Trophoblast cell (in vitro differentiated cells and primary cell): Measurements from ENCODE around the gene ARID4A.
A peak's percentile ranks its signal among the peaks of the same experiment; 100 is the strongest.

Experiments used
- DNase-seq, 2 donors: peaks; one replicate each; pipeline ENCODE4 v3.0.0-alpha.2; 2016
- H2AFZ ChIP-seq: 2 replicates; pipeline ENCODE4 v1.6.1; 2013; ENCODE audit warnings: low read length, moderate library complexity, mild to moderate bottlenecking; ENCODE audit not compliant: insufficient read depth, poor library complexity
- H2AK5ac ChIP-seq: 2 replicates; pipeline ENCODE4 v1.6.1; 2013; ENCODE audit warnings: mild to moderate bottlenecking, low read length
- H2BK120ac ChIP-seq: 2 replicates; pipeline ENCODE4 v1.6.1; 2013; ENCODE audit warnings: low read length, mild to moderate bottlenecking, moderate library complexity; ENCODE audit not compliant: insufficient read depth, poor library complexity
- H2BK12ac ChIP-seq: 2 replicates; pipeline ENCODE4 v1.6.1; 2013; ENCODE audit warnings: mild to moderate bottlenecking, low read length, moderate library complexity
- H2BK5ac ChIP-seq: 2 replicates; pipeline ENCODE4 v1.6.1; 2013; ENCODE audit warnings: low read length, low read depth, moderate library complexity, mild to moderate bottlenecking; ENCODE audit not compliant: poor library complexity
- H3K14ac ChIP-seq: 2 replicates; pipeline ENCODE4 v1.6.1; 2013; ENCODE audit warnings: mild to moderate bottlenecking, low read length
- H3K18ac ChIP-seq: 2 replicates; pipeline ENCODE4 v1.6.1; 2013; ENCODE audit warnings: mild to moderate bottlenecking, low read length
- H3K23ac ChIP-seq: 2 replicates; pipeline ENCODE4 v1.6.1; 2013; ENCODE audit warnings: low read length
- H3K27ac ChIP-seq: 2 replicates; pipeline ENCODE4 v1.5.1; 2013; ENCODE audit warnings: low read depth, mild to moderate bottlenecking, inconsistent platforms, low read length, moderate library complexity
- H3K27me3 ChIP-seq: 2 replicates; pipeline ENCODE4 v1.6.1; 2013; ENCODE audit warnings: inconsistent platforms, mild to moderate bottlenecking, low read length, moderate library complexity; ENCODE audit not compliant: insufficient read depth
- H3K36me3 ChIP-seq, 2 experiments: 1 replicate in 1 of 2; 2 replicates in 1 of 2; pipeline ENCODE4 v1.6.1; 2013; ENCODE audit warnings: low read length in 2 of 2, mild to moderate bottlenecking in 2 of 2, moderate library complexity in 1 of 2; ENCODE audit not compliant: insufficient read depth in 2 of 2, control insufficient read depth in 1 of 2
- H3K4ac ChIP-seq: 2 replicates; pipeline ENCODE4 v1.6.1; 2013; ENCODE audit warnings: low read depth, mild to moderate bottlenecking, low read length, moderate library complexity
- H3K4me1 ChIP-seq, 2 experiments: 1 replicate in 1 of 2; 2 replicates in 1 of 2; pipeline ENCODE4 v1.6.1; 2013; ENCODE audit warnings: low read length in 2 of 2, mild to moderate bottlenecking in 2 of 2, moderate library complexity in 1 of 2; ENCODE audit not compliant: insufficient read depth in 2 of 2, control insufficient read depth in 1 of 2
- H3K4me2 ChIP-seq: 2 replicates; pipeline ENCODE4 v1.6.1; 2013; ENCODE audit warnings: inconsistent platforms, mild to moderate bottlenecking, low read length, moderate library complexity
- H3K4me3 ChIP-seq: 2 replicates; pipeline ENCODE4 v1.5.1; 2013; ENCODE audit warnings: mild to moderate bottlenecking, low read depth, low read length, inconsistent platforms
- H3K79me1 ChIP-seq: one replicate; pipeline ENCODE4 v1.6.1; 2013; ENCODE audit warnings: low read length
- H3K79me2 ChIP-seq: 2 replicates; pipeline ENCODE4 v1.6.1; 2013; ENCODE audit warnings: low read length, mild to moderate bottlenecking; ENCODE audit not compliant: control insufficient read depth, insufficient read depth, poor library complexity
- H3K9ac ChIP-seq: 2 replicates; pipeline ENCODE4 v1.6.1; 2013; ENCODE audit warnings: mild to moderate bottlenecking, low read length
- H3K9me3 ChIP-seq: 2 replicates; pipeline ENCODE4 v1.6.1; 2013; ENCODE audit warnings: low read depth, mild to moderate bottlenecking, control low read depth, inconsistent platforms, low read length; ENCODE audit not compliant: insufficient read depth
- H4K12ac ChIP-seq: 2 replicates; pipeline ENCODE4 v1.6.1; 2013; ENCODE audit warnings: low read depth, mild to moderate bottlenecking, low read length, moderate library complexity
- H4K8ac ChIP-seq: 2 replicates; pipeline ENCODE4 v1.6.1; 2013; ENCODE audit warnings: low read depth, mild to moderate bottlenecking, low read length, moderate library complexity
- H4K91ac ChIP-seq: one replicate; pipeline ENCODE4 v1.6.1; 2013; ENCODE audit warnings: low read depth, mild to moderate bottlenecking, low read length, moderate library complexity
- WGBS: extraction: QIAGEN DNeasy Blood & Tissue Kit; methylation state at CpG from one replicate; pipeline ENCODE4 v1.1.7; 2013; ENCODE audit warnings: missing lambda C conversion rate; ENCODE audit not compliant: insufficient read length, insufficient coverage; ENCODE audit errors: extremely low coverage; 5-methylcytosine and 5-hydroxymethylcytosine counted together

The ARID4A gene

DNA sequence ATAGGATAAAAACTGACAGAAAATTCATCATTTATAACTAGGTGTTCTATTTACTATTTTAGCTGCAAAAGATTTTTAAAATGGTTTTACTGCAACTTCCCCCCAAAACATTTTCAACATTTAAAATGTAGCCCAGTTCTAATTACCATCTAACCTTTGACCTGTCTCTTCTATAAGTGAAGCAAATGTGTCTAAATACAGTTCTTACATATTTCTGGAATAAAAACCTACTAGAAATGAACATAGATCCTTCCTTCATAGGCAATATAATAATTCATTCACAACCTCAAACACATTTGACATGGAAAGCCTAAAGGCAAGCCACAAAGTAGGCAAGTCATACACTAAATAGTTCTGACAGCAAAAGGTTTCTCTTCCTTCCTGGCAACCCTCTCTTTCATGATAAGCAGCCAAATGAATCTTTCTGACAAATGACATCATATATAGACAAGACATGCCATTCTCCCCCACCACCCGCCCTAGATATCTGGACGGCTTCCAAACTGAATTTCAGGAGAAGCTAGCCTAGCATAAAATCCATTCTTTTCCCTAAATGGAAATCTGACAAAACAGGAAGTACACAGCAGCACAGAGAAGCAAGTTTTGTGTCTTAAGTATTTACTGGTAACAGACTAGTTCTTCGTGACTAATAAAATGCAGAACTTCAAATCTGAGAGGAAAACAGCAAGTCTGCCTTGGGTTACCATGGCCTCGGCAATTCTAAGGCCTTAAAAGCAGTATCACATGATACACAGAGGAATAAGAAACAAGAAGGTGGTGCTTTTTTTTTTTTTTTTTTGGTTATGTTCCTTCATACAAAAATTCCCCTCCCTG is 17.2 kb upstream of the ARID4A start:
- Histone ChIP-seq H3K79me1 (no peaks in the 10 kb centered on the region), H3K4ac (no peak overlapping the region), H3K9ac (no peak overlapping the region), H2BK120ac (no peak overlapping the region), H3K4me3 (no peak overlapping the region), H3K23ac (no peak overlapping the region), H3K36me3 (peaks cover 15 to 16% of the 10 kb centered on the region in 2 experiments), H2BK12ac (no peak overlapping the region), H3K18ac (no peak overlapping the region), H3K9me3 (no peaks in the 10 kb centered on the region), H3K79me2 (no peaks in the 10 kb centered on the region), H2AFZ (no peak overlapping the region), H2BK5ac (no peak overlapping the region), H4K12ac (no peak overlapping the region), H3K14ac (no peak overlapping the region), H4K8ac (no peak overlapping the region), H4K91ac (no peak overlapping the region), H3K27me3 (no peaks in the 10 kb centered on the region), H3K27ac (no peak overlapping the region), H2AK5ac (no peak overlapping the region), H3K4me1 (no peaks in the 10 kb centered on the region), H3K4me2 (no peak overlapping the region)
- WGBS, result no CpG with 5 or more reads among the region's 4 CpGs
- DNase-seq, result peak; percentile 10 to 39

DNA sequence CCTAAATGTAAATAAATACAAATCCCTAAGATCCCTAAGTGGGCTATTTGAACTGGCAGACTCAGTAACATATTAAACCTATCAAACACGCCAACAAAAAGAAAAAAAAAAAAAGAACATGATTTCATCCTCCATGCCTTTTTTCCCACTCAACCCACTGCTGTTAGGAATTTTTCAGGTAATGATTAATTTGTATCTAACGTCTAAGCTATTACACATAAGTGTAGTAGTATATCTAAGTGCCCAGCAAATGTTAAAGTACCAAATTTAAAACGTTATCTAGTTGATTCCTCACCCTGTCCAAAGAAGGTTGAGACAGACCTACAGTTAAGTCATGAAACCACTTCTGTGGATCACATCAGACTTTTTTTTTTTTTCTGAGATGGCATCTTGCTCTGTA is 16.4 kb upstream of the ARID4A start:
- no peaks in the 10 kb centered on the region for H3K79me1 ChIP-seq
- H3K9me3 ChIP-seq, result no peaks in the 10 kb centered on the region
- peaks cover 21% of the 10 kb centered on the region in 2 experiments for H3K36me3 ChIP-seq
- no peak overlapping the region for H3K9ac ChIP-seq
- no peak overlapping the region for H2AK5ac ChIP-seq
- H2BK120ac ChIP-seq, result no peak overlapping the region
- no peaks in the 10 kb centered on the region for H3K27me3 ChIP-seq
- H3K14ac ChIP-seq, result no peak overlapping the region
- H4K91ac ChIP-seq, result no peak overlapping the region
- no peak overlapping the region for H4K12ac ChIP-seq
- H2BK5ac ChIP-seq, result no peak overlapping the region
- H2AFZ ChIP-seq, result no peak overlapping the region
- H2BK12ac ChIP-seq, result no peak overlapping the region
- no peak overlapping the region for H3K4me2 ChIP-seq
- no peak overlapping the region for H3K4me3 ChIP-seq
- H3K4ac ChIP-seq, result peak overlapping the region; percentile 62
- no CpG with 5 or more reads among the region's 3 CpGs for WGBS
- no peaks in the 10 kb centered on the region for H3K79me2 ChIP-seq
- H3K27ac ChIP-seq, result no peak overlapping the region
- H3K23ac ChIP-seq, result no peak overlapping the region
- H3K18ac ChIP-seq, result no peak overlapping the region
- DNase-seq, result no peak
- no peaks in the 10 kb centered on the region for H3K4me1 ChIP-seq
- H4K8ac ChIP-seq, result no peak overlapping the region

DNA sequence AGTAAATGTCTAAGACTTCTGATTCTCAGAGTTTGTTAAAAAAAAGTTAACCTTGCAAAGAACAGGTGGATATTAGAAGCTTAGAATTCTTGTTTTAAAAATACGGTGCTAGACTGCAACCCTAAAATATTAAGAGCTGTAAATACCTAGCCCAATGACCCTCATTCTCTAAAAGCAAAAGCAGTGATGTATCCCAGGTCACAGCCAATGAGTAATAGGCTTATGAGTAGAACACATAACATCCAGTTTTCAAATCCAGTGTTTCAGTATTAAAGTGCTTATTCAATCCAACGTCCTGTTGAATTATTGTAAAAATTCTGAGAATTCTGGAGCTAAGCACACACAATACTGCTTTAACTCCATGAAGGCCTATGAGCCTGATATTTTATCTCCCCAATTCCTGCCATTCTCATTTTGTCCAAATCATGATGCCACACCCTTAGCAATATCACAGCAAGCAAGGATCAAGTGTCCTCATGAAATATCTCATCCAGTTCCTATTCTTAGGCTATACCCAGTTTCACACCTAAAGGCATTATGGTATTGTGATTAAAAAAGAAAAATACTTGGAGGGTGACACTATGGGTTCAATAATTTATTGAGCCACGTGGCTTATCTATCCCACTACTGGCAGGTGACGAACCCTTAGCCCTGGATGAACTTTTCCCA is 15.3 kb upstream of the ARID4A start:
- Histone ChIP-seq H3K79me2 (no peaks in the 10 kb centered on the region), H3K9ac (no peak overlapping the region), H4K91ac (no peak overlapping the region), H3K4ac (no peak overlapping the region), H3K4me1 (no peaks in the 10 kb centered on the region), H2AFZ (no peak overlapping the region), H2BK5ac (no peak overlapping the region), H3K27ac (no peak overlapping the region), H3K4me2 (no peak overlapping the region), H3K9me3 (no peaks in the 10 kb centered on the region), H4K12ac (no peak overlapping the region), H2AK5ac (no peak overlapping the region), H2BK12ac (no peak overlapping the region), H3K79me1 (no peaks in the 10 kb centered on the region), H3K27me3 (no peaks in the 10 kb centered on the region), H2BK120ac (no peak overlapping the region), H3K36me3 (peaks cover 13 to 14% of the 10 kb centered on the region in 2 experiments), H3K14ac (no peak overlapping the region), H3K4me3 (no peak overlapping the region), H3K18ac (no peak overlapping the region), H4K8ac (no peak overlapping the region), H3K23ac (no peak overlapping the region)
- no CpG with 5 or more reads among the region's 4 CpGs for WGBS
- no peak for DNase-seq

DNA sequence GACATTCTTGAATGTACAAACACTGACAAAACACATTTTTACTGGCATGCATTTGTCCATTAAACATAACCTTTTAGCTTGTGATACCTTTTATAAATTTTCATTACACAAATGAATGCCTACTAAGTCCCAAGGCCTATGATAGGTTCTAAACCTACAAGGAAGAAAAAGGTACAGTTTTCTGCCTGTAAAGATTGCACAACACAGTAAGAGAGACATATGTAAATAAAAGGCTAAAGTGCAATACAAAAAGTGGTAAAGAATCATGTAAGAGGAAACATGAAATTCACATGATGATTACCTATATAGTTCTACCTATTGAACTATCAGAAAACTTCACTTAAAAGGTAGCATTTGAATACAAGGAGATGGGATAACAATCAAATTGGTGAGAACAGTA is 14.6 kb upstream of the ARID4A start:
- no peaks in the 10 kb centered on the region for H3K79me2 ChIP-seq
- H3K79me1 ChIP-seq, result no peaks in the 10 kb centered on the region
- no peak overlapping the region for H2BK120ac ChIP-seq
- no peak overlapping the region for H3K4ac ChIP-seq
- H3K27ac ChIP-seq, result no peak overlapping the region
- H2BK12ac ChIP-seq, result no peak overlapping the region
- no peak for DNase-seq
- no peaks in the 10 kb centered on the region for H3K27me3 ChIP-seq
- H3K9me3 ChIP-seq, result no peaks in the 10 kb centered on the region
- no peak overlapping the region for H3K14ac ChIP-seq
- H3K4me2 ChIP-seq, result no peak overlapping the region
- no peak overlapping the region for H4K8ac ChIP-seq
- H4K12ac ChIP-seq, result no peak overlapping the region
- peaks cover 10 to 11% of the 10 kb centered on the region in 2 experiments for H3K36me3 ChIP-seq
- no peak overlapping the region for H2BK5ac ChIP-seq
- H3K4me1 ChIP-seq, result no peaks in the 10 kb centered on the region
- no peak overlapping the region for H3K23ac ChIP-seq
- H3K4me3 ChIP-seq, result no peak overlapping the region
- no peak overlapping the region for H4K91ac ChIP-seq
- H3K18ac ChIP-seq, result no peak overlapping the region
- no peak overlapping the region for H3K9ac ChIP-seq
- H2AFZ ChIP-seq, result no peak overlapping the region
- H2AK5ac ChIP-seq, result no peak overlapping the region
